Left forelimb (tissue), 1 donor: ENCODE results near the gene OSBPL9.
"Not testable (repeated sequence)": the region's sequence is repeated elsewhere in the genome, so short reads cannot be mapped to it uniquely, and the experiment has no call there.

ENCODE experiments used
- DNase-seq: peaks from one replicate; pipeline ENCODE4 v3.0.0-alpha.2; 2018; ENCODE audit warnings: low spot score

The OSBPL9 gene

DNA sequence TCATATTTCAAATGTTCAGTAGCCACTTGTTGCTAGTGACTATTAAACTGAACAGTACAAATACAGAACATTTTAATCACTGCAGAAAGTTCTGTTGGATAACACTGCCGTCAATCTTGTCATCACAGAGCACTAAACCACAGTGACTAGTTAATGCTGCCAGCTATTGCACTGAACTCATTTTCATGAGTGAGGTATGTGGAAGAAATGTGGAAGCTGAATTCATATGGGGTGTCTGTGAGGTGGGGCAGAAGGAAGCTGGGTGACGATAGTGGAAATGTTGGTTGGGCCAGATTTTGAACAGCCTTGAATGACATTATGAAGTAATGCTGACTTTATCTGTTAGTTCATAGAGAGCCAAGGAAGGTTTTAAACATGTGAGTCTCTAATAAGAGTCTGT is 49.6 kb downstream of the OSBPL9 start:
- no peak for DNase-seq

DNA sequence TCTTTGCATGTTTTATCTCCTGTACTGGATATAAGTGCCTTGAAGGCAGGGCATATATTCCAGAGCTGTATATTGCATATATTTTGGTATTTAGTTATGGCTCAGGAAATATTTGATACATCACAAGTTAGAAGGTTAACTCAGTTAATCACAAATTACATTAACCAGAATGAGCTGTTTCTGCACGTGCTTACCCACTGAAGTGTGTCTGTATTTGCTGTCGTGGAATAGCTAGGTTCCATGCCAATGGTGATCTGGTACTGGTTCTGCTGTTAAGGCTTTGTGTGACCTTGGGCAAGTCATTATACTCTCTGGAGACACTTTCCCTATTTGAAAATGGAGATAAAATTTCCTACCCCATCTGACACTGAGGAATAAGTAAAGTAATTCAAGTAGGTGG is 50.7 kb downstream of the OSBPL9 start:
- DNase-seq, result no peak

- no peak for DNase-seq
These were observed 52.4 kb downstream of the OSBPL9 start for GRCh38 chr1:51669272-51669671.

DNA sequence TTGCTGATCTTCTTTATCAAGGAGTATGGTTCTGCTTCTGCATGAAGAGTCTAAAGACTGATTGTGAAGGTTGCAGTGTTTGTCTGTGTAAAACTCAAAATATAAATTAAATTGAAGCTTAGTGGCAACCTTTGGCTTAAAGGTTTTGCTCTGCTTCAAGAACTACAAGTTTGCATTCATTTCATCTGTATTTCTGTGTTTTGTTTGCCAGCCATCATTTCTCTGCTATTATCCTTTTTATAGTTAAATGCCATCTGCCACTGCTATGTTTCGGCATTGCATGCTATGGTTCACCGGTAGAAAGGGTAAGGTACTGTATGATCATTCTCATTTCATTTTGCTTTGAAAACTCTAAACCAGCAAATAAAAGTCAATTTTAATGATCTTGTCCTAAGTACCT is 52.9 kb downstream of the OSBPL9 start:
- DNase-seq, result no peak

DNA sequence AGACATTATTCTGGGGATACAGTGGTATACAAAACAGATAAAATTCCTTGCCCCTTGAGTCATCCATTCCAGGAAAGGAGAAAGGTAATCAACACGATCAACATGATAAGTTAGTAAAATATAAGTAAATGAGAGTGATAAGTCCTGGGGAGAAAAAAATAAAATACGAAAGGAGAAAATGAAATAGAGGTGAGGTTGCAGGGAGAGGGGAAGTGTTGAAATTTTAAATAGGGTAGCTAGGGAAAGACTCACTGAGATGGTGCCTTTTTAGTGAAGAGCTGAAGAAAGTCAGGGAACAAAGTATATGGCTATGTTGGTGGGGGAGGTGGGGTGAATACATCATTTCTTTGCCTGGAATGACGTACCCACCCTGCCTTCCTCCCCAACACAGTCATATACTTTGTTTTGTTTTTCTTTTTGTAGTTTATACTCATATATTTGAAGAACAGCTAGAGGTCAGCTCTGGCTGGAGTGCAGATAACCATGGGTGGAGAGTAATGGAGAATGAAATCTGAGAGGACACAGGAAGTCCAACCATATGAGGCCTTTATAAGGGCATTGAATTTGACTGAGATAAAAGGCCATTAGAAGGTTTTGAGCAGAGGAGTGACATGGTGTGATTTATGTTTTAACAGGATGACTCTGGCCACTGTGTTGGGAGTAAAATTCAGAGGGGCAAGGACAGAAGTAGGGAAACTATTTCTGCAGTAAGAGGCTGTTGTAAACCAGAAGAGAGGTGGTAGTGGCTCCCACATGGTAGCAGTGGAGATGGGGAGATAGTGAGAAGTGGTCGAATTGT is 54.8 kb downstream of the OSBPL9 start:
- DNase-seq, result no peak

- DNase-seq, result no peak
These were observed 56.4 kb downstream of the OSBPL9 start for GRCh38 chr1:51673279-51673678.

- DNase-seq, result no peak
These were observed 58.4 kb downstream of the OSBPL9 start for GRCh38 chr1:51675177-51675780.

GRCh38 chr1:51679435-51679834 is 62.5 kb downstream of the OSBPL9 start:
- DNase-seq, result no peak

- no peak for DNase-seq
These were observed 67.9 kb downstream of the OSBPL9 start for GRCh38 chr1:51684776-51685175.

GRCh38 chr1:51686450-51686849 is 69.6 kb downstream of the OSBPL9 start:
- DNase-seq, result no peak

DNA sequence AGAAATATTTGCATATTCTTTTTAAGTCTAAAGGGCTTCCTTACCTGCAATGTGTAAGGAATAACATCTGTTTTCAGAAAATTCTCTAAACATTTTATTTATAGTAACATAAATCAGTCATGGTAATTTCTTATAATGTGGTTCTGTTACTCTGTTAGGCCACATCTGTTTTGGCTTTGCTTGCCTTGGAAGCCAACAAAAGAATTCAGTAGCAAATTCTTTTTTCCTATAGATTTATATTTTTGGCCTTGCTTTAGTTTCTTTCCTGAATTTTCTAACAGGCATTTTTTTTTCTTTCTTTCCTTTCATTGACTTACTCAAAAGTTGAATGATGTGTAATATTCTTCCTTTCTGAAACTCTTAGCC is 72.2 kb downstream of the OSBPL9 start:
- no peak for DNase-seq

GRCh38 chr1:51689643-51690042 is 72.8 kb downstream of the OSBPL9 start:
- DNase-seq, result no peak

DNA sequence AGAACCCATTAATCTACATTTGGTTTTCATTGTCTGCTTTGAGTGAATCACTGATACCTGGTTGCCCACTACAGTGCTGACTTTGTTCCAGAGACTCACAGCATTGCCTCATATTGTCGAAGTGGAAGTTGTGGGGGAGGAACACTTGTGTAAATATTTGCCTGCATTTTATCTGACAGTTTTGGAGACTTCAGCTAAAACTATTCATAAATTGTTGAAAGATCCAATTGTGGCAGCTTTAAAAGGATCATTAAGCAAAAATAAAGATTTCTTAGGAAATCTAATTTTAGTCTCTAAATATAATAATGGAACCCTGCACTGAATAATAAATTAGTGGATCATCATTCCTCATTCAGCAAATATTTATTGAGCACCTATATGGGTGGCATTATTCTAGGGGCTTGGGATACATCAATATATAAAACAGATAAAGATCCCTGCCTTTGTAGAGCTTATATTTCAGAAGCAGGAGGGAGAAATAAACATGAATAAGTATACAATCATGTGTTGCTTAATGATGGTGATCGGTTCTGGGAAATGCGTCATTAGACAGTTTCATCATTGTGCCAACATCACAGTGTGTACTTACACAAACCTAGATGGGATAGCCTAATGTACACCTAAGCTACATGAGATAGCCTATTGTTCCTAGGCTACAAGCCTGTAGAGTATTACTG is 73.5 kb downstream of the OSBPL9 start:
- no peak for DNase-seq

- no peak for DNase-seq
These were observed 75.0 kb downstream of the OSBPL9 start for GRCh38 chr1:51691920-51692319.

DNA sequence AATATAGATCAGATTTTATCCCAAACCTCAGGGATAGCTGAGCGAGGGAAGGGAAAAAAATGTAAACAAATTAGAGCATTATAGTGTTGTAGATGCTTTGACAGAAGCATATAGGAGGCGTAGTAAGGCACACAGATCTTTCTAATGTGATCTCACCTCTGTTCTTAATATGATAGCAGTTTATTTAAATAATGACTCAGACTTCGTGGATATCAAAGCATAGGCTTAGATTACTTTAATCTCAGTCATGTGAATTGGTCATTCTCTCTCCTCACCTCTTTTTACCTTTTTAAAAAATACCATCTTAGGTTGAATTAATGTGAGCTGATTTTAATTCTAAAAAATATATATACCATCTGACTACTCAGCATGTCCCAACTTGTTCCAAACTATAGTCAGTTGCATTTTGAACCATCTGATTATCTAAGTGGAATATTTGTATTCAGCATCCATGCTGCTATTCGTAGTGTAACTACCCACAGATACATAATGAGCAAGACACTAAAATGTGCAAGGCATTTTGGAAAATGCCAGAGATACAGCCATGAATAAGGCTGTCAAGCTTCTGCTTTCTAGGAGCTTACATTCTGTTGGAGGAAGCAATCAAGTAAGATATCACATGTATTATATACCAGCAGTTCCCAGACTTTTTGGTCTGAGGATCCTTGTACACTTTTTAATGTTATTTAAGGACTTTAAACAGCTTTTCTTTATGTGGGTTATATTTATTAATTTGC is 76.7 kb downstream of the OSBPL9 start:
- DNase-seq, result no peak

- no peak for DNase-seq
These were observed 80.3 kb downstream of the OSBPL9 start for GRCh38 chr1:51697166-51697565.

DNA sequence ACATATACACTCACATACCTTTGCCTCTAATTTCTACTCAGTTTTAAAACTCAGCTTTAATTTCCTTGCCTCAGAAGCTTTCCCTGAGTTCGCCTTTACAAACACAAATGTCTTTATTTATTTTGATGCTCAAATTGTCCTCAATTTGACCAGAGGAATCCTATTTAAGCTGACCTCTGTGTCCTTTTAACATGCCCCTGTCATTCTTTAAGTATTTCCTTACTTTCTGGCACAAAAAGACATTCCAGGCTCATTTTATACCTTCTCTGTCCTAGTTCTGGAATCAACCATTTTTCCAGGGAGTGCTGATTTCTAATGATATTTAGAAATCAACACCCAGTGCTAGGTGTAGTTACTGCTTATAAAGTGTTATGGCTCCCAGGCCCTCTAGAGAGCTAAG is 82.5 kb downstream of the OSBPL9 start:
- DNase-seq, result no peak

DNA sequence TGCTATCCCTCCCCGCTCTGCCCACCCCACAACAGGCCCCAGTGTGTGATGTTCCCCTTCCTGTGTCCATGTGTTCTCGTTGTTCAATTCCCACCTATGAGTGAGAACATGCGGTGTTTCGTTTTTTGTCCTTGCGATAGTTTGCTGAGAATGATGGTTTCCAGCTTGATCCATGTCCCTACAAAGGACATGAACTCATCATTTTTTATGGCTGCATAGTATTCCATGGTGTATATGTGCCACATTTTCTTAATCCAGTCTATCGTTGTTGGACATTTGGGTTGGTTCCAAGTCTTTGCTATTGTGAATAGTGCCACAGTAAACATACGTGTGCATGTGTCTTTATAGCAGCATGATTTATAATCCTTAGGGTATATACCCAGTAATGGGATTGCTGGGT is 84.9 kb downstream of the OSBPL9 start:
- DNase-seq, result not testable (repeated sequence)

DNA sequence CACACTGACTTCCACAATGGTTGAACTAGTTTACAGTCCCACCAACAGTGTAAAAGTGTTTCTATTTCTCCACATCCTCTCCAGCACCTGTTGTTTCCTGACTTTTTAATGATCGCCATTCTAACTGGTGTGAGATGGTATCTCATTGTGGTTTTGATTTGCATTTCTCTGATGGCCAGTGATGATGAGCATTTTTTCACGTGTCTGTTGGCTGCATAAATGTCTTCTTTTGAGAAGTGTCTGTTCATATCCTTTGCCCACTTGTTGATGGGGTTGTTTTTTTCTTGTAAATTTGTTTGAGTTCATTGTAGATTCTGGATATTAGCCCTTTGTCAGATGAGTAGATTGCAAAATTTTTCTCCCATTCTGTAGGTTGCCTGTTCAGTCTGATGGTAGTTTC is 85.3 kb downstream of the OSBPL9 start:
- not testable (repeated sequence) for DNase-seq

GRCh38 chr1:51705035-51705434 is 88.1 kb downstream of the OSBPL9 start:
- DNase-seq, result no peak

- no peak for DNase-seq
These were observed 92.2 kb downstream of the OSBPL9 start for GRCh38 chr1:51708911-51709760.

DNA sequence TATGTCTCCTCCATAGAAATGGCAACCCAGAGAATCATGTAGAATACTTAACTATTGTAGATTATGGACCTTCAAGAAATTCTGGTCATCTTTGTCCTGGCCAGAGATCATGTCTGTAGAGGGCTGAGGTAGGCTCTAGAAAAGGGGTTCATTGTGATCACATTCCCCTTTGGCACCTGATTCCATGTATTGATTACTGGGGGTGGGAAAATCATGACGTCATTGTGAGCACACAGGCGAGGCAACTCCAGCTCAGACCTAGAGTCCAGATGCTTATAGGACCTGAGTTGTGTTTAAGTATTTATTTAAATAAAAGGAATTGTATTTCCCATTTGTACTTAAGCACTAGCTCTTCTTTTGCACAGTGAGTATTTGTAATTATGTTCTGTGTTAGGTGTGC is 93.1 kb downstream of the OSBPL9 start:
- DNase-seq, result no peak
